Measurements from ENCODE around the gene VIT.
A peak's percentile ranks its signal among the peaks of the same experiment; 100 is the strongest.
"Not testable (repeated sequence)": the region's sequence is repeated elsewhere in the genome, so short reads cannot be mapped to it uniquely, and the experiment has no call there.

The VIT gene

DNA sequence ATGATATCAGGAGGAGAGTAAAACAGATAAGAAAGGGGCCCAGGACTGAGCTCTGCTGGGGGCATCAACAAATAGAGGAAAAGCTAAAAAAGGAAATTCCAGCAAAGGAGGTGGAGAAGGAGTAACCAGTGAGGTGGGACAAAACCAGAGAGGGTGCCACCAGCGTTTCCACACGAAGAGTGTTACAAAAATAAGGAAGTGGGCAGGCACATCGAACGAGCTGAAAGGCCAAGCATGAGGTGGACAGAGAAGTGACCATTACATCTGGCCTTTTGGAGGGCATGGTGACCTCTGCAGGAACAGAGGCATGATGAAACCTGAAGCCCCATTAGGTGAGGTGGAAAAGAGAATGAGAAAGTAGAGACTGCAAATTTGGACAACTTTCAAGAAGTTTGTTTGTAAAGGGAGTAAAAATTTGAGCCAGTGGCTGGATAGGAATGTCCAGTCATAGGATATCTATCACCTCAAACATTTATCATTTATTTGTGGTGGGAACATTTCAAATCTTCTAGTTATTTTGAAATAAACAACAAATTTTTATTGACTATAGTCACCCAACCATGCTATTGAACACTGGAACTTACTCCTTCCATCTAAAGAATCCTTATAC lies 18.4 kb upstream of the VIT start:
- DNase-seq (ENCODE audit: low read depth), result peak; percentile 48
- H3K4me3 ChIP-seq (ENCODE audit: low read depth, low read length), result no peak overlapping the region
- TF ChIP-seq, protein P1, sequence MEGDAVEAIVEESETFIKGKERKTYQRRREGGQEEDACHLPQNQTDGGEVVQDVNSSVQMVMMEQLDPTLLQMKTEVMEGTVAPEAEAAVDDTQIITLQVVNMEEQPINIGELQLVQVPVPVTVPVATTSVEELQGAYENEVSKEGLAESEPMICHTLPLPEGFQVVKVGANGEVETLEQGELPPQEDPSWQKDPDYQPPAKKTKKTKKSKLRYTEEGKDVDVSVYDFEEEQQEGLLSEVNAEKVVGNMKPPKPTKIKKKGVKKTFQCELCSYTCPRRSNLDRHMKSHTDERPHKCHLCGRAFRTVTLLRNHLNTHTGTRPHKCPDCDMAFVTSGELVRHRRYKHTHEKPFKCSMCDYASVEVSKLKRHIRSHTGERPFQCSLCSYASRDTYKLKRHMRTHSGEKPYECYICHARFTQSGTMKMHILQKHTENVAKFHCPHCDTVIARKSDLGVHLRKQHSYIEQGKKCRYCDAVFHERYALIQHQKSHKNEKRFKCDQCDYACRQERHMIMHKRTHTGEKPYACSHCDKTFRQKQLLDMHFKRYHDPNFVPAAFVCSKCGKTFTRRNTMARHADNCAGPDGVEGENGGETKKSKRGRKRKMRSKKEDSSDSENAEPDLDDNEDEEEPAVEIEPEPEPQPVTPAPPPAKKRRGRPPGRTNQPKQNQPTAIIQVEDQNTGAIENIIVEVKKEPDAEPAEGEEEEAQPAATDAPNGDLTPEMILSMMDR (conservative IDR thresholded peaks at IDR 0.05; ENCODE audit: low read depth, low read length), result no peak

DNA sequence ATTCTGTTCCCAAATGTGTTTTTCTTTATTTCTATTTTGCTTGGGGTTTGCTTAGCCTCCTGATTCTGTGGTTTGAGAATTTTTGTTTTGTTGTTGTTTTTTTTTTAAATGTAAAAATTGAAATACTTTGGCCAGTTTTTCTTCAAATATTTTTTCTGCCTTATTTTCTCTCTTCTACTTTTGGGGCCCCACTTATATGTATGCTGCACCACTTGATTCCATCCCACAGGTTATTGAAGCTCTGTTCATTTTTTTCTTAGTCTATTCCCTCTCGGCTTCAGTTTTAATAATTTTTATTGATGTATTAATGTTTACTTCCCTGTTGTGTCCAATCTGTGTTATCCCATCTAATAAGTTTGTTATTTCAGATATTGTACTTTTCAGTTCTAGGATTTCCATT lies 17.7 kb upstream of the VIT start:
- TF ChIP-seq, protein P1 (conservative IDR thresholded peaks at IDR 0.05; ENCODE audit: low read depth, low read length), result no peak
- no peak for DNase-seq (ENCODE audit: low read depth)
- no peak overlapping the region for H3K4me3 ChIP-seq (ENCODE audit: low read depth, low read length)

DNA sequence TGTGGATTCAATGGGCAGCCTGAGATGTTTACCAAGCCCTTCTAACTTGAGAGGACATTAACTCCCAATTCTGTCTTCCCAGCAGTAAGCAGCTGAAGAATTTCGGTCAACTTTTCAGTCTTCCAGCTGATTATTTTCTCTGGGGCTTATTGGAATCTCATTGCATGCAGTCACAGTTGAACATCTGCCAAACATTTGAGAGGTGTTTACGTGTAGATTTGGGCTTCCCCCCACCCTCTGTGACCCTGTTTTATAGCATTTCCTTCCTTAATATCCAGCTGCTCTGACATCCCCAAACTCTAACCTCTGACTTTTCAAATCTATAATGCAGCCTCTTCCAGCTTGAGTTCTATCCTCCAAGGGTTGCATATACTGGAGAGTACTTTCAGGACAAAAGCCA lies 16.5 kb upstream of the VIT start:
- no peak overlapping the region for H3K4me3 ChIP-seq (ENCODE audit: low read depth, low read length)
- DNase-seq (ENCODE audit: low read depth), result peak; percentile 59
- TF ChIP-seq, protein P1 (conservative IDR thresholded peaks at IDR 0.05; ENCODE audit: low read depth, low read length), result no peak

DNA sequence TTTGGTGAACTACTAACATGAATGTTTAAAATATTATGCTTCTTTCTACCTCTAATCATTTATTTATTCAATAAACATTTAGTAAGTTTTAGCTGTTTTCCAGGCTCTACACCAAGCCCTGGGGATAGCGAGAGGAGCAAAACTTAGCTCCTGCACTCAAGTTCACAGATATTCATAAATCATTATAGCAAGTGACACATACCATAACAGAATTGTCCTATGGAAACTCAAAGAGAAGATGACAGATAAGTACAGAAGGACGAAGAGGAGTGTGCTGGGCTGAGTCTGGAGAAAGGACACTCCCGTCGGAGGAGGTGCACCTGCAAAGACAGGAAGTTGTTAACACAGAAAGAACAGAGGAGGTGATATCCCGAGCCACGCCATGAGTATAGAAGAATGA lies 13.9 kb upstream of the VIT start:
- TF ChIP-seq, protein P1 (conservative IDR thresholded peaks at IDR 0.05; ENCODE audit: low read depth, low read length), result no peak
- no peak for DNase-seq (ENCODE audit: low read depth)
- no peak overlapping the region for H3K4me3 ChIP-seq (ENCODE audit: low read depth, low read length)

DNA sequence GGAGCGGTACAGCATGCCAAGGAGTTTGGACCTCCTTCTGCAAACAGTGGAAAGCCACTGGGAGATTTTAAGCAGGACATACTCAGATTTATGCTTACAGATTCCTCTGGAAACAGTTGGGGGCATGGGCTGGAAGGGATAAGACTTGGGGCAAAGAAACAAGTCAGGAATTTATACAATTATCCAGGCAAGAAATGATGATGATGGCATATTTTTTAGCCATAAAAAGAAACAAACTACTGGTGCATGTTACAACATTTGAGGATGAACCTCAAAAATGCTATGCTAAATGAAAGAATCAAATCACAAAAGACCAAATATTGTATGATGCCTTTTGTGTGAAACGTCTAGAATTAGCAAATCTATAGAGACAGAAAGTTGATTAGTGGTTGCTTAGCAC lies 13.5 kb upstream of the VIT start:
- no peak overlapping the region for H3K4me3 ChIP-seq (ENCODE audit: low read depth, low read length)
- DNase-seq (ENCODE audit: low read depth), result no peak
- TF ChIP-seq, protein P1 (conservative IDR thresholded peaks at IDR 0.05; ENCODE audit: low read depth, low read length), result no peak

DNA sequence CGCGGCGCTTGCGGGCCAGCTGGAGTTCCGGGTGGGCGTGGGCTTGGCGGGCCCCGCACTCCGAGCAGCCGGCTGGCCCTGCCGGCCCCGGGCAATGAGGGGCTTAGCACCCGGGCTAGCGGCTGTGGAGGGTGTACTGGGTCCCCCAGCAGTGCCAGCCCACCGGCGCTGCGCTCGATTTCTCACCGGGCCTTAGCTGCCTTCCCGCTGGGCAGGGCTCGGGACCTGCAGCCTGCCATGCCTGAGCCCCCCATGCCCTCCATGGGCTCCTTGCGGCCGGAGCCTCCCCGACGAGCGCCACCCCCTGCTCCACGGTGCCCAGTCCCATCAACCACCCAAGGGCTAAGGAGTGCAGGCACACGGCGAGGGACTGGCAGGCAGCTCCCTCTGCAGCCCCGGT lies 8.2 kb upstream of the VIT start:
- H3K4me3 ChIP-seq (ENCODE audit: low read depth, low read length); DNase-seq (ENCODE audit: low read depth): not testable (repeated sequence)

DNA sequence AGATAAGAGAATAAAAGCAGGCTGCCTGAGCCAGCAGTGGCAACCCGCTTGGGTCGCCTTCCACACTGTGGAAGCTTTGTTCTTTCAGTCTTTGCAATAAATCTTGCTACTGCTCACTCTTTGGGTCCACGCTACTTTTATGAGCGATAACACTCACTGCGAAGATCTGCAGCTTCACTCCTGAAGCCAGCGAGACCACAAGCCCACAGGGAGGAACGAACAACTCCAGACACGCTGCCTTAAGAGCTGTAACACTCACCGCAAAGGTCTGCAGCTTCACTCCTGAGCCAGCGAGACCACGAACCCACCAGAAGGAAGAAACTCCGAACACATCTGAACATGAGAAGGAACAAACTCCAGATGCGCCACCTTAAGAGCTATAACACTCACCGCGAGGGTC lies 7.5 kb upstream of the VIT start:
- not testable (repeated sequence) for H3K4me3 ChIP-seq (ENCODE audit: low read depth, low read length); DNase-seq (ENCODE audit: low read depth)

DNA sequence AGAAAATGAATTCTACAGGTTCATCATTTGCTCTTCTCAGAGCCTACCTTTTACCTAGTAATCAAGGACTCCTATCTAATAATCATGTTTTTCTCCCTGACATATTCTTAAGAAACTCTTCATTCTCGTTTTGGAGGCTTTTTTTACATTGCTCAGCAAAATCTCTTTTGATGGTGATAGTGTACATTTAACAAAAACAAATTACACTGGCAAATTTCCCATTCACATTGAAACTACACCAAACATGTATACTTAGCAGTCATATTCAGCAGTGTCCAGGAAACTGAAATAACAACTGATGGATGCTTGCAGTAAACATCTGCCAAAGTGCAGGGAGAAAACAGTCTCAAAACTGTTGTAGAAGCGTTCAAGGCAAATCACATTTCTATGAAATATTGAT lies 4.4 kb upstream of the VIT start:
- no peak overlapping the region for H3K4me3 ChIP-seq (ENCODE audit: low read depth, low read length)
- no peak for DNase-seq (ENCODE audit: low read depth)
- TF ChIP-seq, protein P1 (conservative IDR thresholded peaks at IDR 0.05; ENCODE audit: low read depth, low read length), result no peak
